Nephron (organoid): ENCODE data around the gene HEXIM1.

Source experiments
- H3K27ac Mint-ChIP-seq, 3 experiments: 2 replicates each; pipeline ENCODE4 v1.8.0; 2020; ENCODE audit warnings: mixed read lengths in 3 of 3, mild to moderate bottlenecking in 2 of 3, moderate library complexity in 1 of 3
- H3K27me3 Mint-ChIP-seq: 2 replicates; pipeline ENCODE4 v1.8.0; 2021; ENCODE audit warnings: low read depth, mild to moderate bottlenecking, moderate library complexity, mixed read lengths
- H3K36me3 Mint-ChIP-seq: 2 replicates; pipeline ENCODE4 v1.8.0; 2020; ENCODE audit warnings: low read depth, mixed read lengths
- H3K4me1 Mint-ChIP-seq: 2 replicates; pipeline ENCODE4 v1.8.0; 2020; ENCODE audit warnings: mixed read lengths
- H3K4me3 Mint-ChIP-seq, 3 experiments: 2 replicates each; pipeline ENCODE4 v1.8.0; 2020; ENCODE audit warnings: mild to moderate bottlenecking in 3 of 3, mixed read lengths in 3 of 3, moderate library complexity in 2 of 3
- H3K9me3 Mint-ChIP-seq: 2 replicates; pipeline ENCODE4 v1.8.0; 2020; ENCODE audit warnings: mixed read lengths
- CTCF ChIP-seq, 3 experiments: fragments of 200-600 bp; sonication (generic); IDR thresholded peaks; one replicate each; pipeline ENCODE4 v1.5.0; 2021; ENCODE audit warnings: antibody characterized with exemption in 3 of 3; ENCODE audit not compliant: unreplicated experiment in 3 of 3

The HEXIM1 gene

GRCh38 chr17:45116434-45117016, 31.8 kb upstream of the HEXIM1 start:
- Mint-ChIP-seq H3K27me3 (no peaks in the 10 kb centered on the region), H3K36me3 (peaks cover 5% of the 10 kb centered on the region), H3K4me1 (no peaks in the 10 kb centered on the region), H3K27ac (peak overlapping the region in 1 of 3 experiments; percentile 43), H3K9me3 (no peaks in the 10 kb centered on the region), H3K4me3 (no peak overlapping the region)
- no peak for TF ChIP-seq CTCF (IDR thresholded peaks at IDR 0.05; ENCODE audit: unreplicated experiment in 3 of 3)

GRCh38 chr17:45117334-45117733, 30.9 kb upstream of the HEXIM1 start:
- TF ChIP-seq CTCF (IDR thresholded peaks at IDR 0.05; ENCODE audit: unreplicated experiment in 3 of 3) = no peak
- H3K27me3 Mint-ChIP-seq = no peaks in the 10 kb centered on the region
- no peak overlapping the region for H3K4me3 Mint-ChIP-seq
- no peaks in the 10 kb centered on the region for H3K9me3 Mint-ChIP-seq
- no peaks in the 10 kb centered on the region for H3K4me1 Mint-ChIP-seq
- no peak overlapping the region for H3K27ac Mint-ChIP-seq
- peaks cover 5% of the 10 kb centered on the region for H3K36me3 Mint-ChIP-seq

- peaks cover 2% of the 10 kb centered on the region for H3K4me1 Mint-ChIP-seq
- H3K4me3 Mint-ChIP-seq = no peak overlapping the region
- peaks cover 5% of the 10 kb centered on the region for H3K36me3 Mint-ChIP-seq
- no peak overlapping the region for H3K27ac Mint-ChIP-seq
- TF ChIP-seq CTCF (IDR thresholded peaks at IDR 0.05; ENCODE audit: unreplicated experiment in 3 of 3) = no peak
- H3K9me3 Mint-ChIP-seq = no peaks in the 10 kb centered on the region
- no peaks in the 10 kb centered on the region for H3K27me3 Mint-ChIP-seq
Measured at GRCh38 chr17:45117848-45118646, 30.2 kb upstream of the HEXIM1 start.

- TF ChIP-seq CTCF (IDR thresholded peaks at IDR 0.05; ENCODE audit: unreplicated experiment in 3 of 3) = no peak
Measured at GRCh38 chr17:45118691-45119090, 29.6 kb upstream of the HEXIM1 start.

DNA sequence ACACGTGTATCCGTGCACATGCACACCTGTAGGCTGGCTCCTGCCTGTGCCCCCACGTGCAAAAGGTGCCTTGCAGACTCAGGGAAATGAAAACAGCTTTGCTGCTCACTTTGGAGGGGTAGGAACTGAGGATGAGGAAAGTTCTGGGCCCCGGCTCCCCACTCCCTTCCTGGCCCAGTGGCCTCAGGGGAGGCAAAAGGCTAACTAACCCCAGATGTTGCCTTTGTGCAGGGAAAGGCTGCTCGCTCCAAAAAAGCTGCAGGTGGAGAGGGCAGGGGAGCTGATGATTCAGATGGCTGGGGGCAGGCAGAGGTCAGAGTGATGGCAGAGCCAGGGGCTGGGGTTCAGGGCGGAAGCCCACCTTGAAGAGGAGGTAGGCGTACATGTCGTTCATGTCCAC, 28.3 kb upstream of the HEXIM1 start:
- H3K36me3 Mint-ChIP-seq = peaks cover 5% of the 10 kb centered on the region
- H3K4me3 Mint-ChIP-seq = no peak overlapping the region
- no peaks in the 10 kb centered on the region for H3K27me3 Mint-ChIP-seq

More at GRCh38 chr17:45118691-45119090, 29.6 kb upstream of the HEXIM1 start:
- H3K4me1 Mint-ChIP-seq = peaks cover 5% of the 10 kb centered on the region
- no peaks in the 10 kb centered on the region for H3K27me3 Mint-ChIP-seq
- H3K4me3 Mint-ChIP-seq = no peak overlapping the region
- no peak overlapping the region for H3K27ac Mint-ChIP-seq
- peaks cover 5% of the 10 kb centered on the region for H3K36me3 Mint-ChIP-seq
- no peaks in the 10 kb centered on the region for H3K9me3 Mint-ChIP-seq

More for the DNA sequence above, 28.3 kb upstream of the HEXIM1 start:
- H3K27ac Mint-ChIP-seq = no peak overlapping the region
- peaks cover 5% of the 10 kb centered on the region for H3K4me1 Mint-ChIP-seq
- TF ChIP-seq CTCF (IDR thresholded peaks at IDR 0.05; ENCODE audit: unreplicated experiment in 3 of 3) = no peak
- no peaks in the 10 kb centered on the region for H3K9me3 Mint-ChIP-seq
